ENCODE data around the gene KIF21B. TPM values are rescaled to one million over a fixed set of nuclear protein-coding genes. Genes with fewer than 3 reads are reported as not detected.

Gene KIF21B
- total and polyA plus RNA-seq, 4 donors, result 1.3 to 7.4 (median 4.8) TPM

DNA sequence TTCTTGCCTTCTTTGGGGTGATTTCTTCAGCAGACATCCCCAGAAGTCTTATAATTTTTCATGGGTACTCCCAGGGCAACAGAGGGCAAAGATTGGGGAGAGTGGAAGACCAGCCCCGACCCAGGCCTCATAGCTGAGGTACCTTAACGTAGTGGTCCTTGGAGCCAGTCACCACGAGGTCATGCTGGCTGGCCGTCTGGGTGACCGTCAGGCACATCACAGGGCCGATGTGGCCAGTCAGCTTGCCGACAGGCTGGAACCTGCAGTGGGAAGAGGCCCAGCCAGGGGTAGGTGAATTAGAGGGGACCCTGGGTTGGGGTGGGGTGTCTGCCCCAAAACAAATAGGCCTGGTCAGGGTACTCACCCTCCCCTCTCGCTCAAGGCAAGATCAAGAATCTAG is 46.9 kb downstream of the KIF21B start:
- H3K9ac ChIP-seq (ENCODE audit: insufficient read depth in 1 of 2, low read length in 2 of 2), result no peak overlapping the region
- peaks cover 0 to 54% (median 16%) of the 10 kb centered on the region in 4 donors for H3K36me3 ChIP-seq (ENCODE audit: control insufficient read depth in 4 of 4, insufficient read depth in 4 of 4, low read length in 4 of 4)
- TF ChIP-seq, protein P1, sequence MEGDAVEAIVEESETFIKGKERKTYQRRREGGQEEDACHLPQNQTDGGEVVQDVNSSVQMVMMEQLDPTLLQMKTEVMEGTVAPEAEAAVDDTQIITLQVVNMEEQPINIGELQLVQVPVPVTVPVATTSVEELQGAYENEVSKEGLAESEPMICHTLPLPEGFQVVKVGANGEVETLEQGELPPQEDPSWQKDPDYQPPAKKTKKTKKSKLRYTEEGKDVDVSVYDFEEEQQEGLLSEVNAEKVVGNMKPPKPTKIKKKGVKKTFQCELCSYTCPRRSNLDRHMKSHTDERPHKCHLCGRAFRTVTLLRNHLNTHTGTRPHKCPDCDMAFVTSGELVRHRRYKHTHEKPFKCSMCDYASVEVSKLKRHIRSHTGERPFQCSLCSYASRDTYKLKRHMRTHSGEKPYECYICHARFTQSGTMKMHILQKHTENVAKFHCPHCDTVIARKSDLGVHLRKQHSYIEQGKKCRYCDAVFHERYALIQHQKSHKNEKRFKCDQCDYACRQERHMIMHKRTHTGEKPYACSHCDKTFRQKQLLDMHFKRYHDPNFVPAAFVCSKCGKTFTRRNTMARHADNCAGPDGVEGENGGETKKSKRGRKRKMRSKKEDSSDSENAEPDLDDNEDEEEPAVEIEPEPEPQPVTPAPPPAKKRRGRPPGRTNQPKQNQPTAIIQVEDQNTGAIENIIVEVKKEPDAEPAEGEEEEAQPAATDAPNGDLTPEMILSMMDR (IDR thresholded peaks at IDR 0.05; ENCODE audit: control extremely low read depth, extremely low read depth), result no peak
- no peak overlapping the region for H3K4me3 ChIP-seq
- H3K9me3 ChIP-seq (ENCODE audit: control insufficient read depth in 4 of 4, insufficient read depth in 3 of 4, low read length in 3 of 4), result peaks cover 0 to 3% (median 1%) of the 10 kb centered on the region in 4 donors
- no peaks in the 10 kb centered on the region for H3K27me3 ChIP-seq (ENCODE audit: control insufficient read depth in 3 of 3, insufficient read depth in 3 of 3, low read length in 2 of 3)
- DNase-seq (no peak), ATAC-seq (ENCODE audit: insufficient read depth, low FRiP score) (no peak)
- peaks cover 0 to 5% (median 0%) of the 10 kb centered on the region in 5 donors for H3K4me1 ChIP-seq (ENCODE audit: control insufficient read depth in 5 of 5, insufficient read depth in 5 of 5, low read length in 5 of 5)
- no peak overlapping the region for H3K27ac ChIP-seq (ENCODE audit: low read depth in 1 of 2, low read length in 1 of 2)
- 94 to 95% methylated on average over 8 of the region's 8 CpGs for WGBS, 2 donors

DNA sequence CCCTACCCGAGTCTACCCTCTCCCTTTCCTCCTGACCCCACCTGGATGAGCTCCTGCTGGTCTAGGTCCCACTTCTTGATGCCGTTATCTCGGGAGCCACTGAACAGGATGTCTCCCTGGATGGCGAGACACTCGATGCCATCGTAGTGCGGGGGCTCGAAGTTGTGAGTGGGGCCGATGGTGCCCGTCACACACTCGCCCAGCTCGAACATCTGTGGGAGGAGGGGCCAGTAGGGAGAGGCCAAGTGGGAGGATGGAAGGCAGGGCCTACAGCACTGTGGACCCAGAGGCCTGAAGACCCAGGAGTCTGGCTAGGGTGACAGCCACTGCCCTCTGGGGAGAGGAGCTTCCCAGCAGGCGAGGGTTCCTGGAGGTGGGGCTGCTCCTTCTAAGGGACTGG is 48.1 kb downstream of the KIF21B start:
- Histone ChIP-seq H3K27me3 (ENCODE audit: control insufficient read depth in 3 of 3, insufficient read depth in 3 of 3, low read length in 2 of 3) (no peaks in the 10 kb centered on the region), H3K36me3 (ENCODE audit: control insufficient read depth in 4 of 4, insufficient read depth in 4 of 4, low read length in 4 of 4) (peaks cover 0 to 49% (median 10%) of the 10 kb centered on the region in 4 donors), H3K9ac (ENCODE audit: insufficient read depth in 1 of 2, low read length in 2 of 2) (no peak overlapping the region), H3K27ac (ENCODE audit: low read depth in 1 of 2, low read length in 1 of 2) (no peak overlapping the region), H3K4me3 (no peak overlapping the region), H3K9me3 (ENCODE audit: control insufficient read depth in 4 of 4, insufficient read depth in 3 of 4, low read length in 3 of 4) (peaks cover 0 to 2% (median under 1%) of the 10 kb centered on the region in 4 donors), H3K4me1 (ENCODE audit: control insufficient read depth in 5 of 5, insufficient read depth in 5 of 5, low read length in 5 of 5) (peaks cover 0 to 5% (median 0%) of the 10 kb centered on the region in 5 donors)
- DNase-seq, result peak in 1 of 3 donors; percentile 9
- TF ChIP-seq, protein P1 (IDR thresholded peaks at IDR 0.05; ENCODE audit: control extremely low read depth, extremely low read depth), result no peak
- 95% methylated on average over 13 of the region's 13 CpGs for WGBS, 2 donors
- no peak for ATAC-seq (ENCODE audit: insufficient read depth, low FRiP score)

DNA sequence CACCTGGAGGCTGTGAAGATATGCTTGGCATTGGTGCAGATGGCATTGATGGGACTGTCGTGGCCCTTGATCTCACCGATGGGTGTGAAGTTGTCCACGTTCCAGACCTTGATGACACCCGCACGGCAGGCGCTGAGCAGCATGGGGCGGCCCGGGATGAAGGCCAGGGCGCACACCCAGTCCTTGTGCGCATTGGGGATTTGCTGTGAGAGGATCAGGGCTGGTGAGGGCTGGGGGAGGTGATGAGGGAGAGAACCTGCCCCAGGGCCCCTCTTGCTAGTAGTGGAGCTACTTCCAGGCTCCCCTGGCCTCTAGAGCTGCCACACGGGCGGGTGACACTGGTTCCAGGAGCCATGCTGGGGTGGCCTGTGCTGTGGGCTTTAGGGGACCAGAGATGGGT is 48.8 kb downstream of the KIF21B start:
- H3K36me3 ChIP-seq (ENCODE audit: control insufficient read depth in 4 of 4, insufficient read depth in 4 of 4, low read length in 4 of 4), result peaks cover 0 to 46% (median 6%) of the 10 kb centered on the region in 4 donors
- no peaks in the 10 kb centered on the region for H3K27me3 ChIP-seq (ENCODE audit: control insufficient read depth in 3 of 3, insufficient read depth in 3 of 3, low read length in 2 of 3)
- H3K27ac ChIP-seq (ENCODE audit: low read depth in 1 of 2, low read length in 1 of 2), result no peak overlapping the region
- H3K9me3 ChIP-seq (ENCODE audit: control insufficient read depth in 4 of 4, insufficient read depth in 3 of 4, low read length in 3 of 4), result peaks cover 0 to 2% (median 0%) of the 10 kb centered on the region in 4 donors
- TF ChIP-seq, protein P1 (IDR thresholded peaks at IDR 0.05; ENCODE audit: control extremely low read depth, extremely low read depth), result no peak
- ATAC-seq (ENCODE audit: insufficient read depth, low FRiP score) (no peak), DNase-seq (no peak)
- H3K4me1 ChIP-seq (ENCODE audit: control insufficient read depth in 5 of 5, insufficient read depth in 5 of 5, low read length in 5 of 5), result peaks cover 0 to 5% (median 0%) of the 10 kb centered on the region in 5 donors
- WGBS, 2 donors, result 91 to 92% methylated on average over 11 to 12 of the region's 12 CpGs
- H3K9ac ChIP-seq (ENCODE audit: insufficient read depth in 1 of 2, low read length in 2 of 2), result no peak overlapping the region
- H3K4me3 ChIP-seq, result no peak overlapping the region
